ENCODE results near the gene CDCA3. TPM values are rescaled to one million over a fixed set of nuclear protein-coding genes. Genes with fewer than 3 reads are reported as not detected.

The CDCA3 gene
- total and polyA plus RNA-seq, 2 donors (not counting 1 experiment from before 2014, with no cell fraction given) = 1.6 to 2.3 TPM

- H3K4me1 ChIP-seq (ENCODE audit: control insufficient read depth in 2 of 2, insufficient read depth in 2 of 2, low read length in 2 of 2) = peaks cover 33 to 41% of the 10 kb centered on the region in 2 donors
- no peaks in the 10 kb centered on the region for H3K27me3 Mint-ChIP-seq
- peak within 1 kb of the TSS; percentile 70 to 77 for H3K27ac ChIP-seq (ENCODE audit: low read length in 2 of 2)
- peaks cover 46% of the 10 kb centered on the region for H4K20me1 ChIP-seq (ENCODE audit: control insufficient read depth, insufficient read depth, low read length, poor library complexity, severe bottlenecking)
- H3K36me3 ChIP-seq (replicated peaks in 1 of 2; ENCODE audit: control extremely low read depth in 1 of 2, control insufficient read depth in 1 of 2, extremely low read depth in 1 of 2, insufficient read depth in 2 of 2, low read length in 1 of 2) = peaks cover 0 to 38% of the 10 kb centered on the region in 2 experiments
- ATAC-seq (ENCODE audit: low read depth) (peak; percentile 83), DNase-seq (peak; percentile 83)
- no peaks in the 10 kb centered on the region for H3K9me3 Mint-ChIP-seq (ENCODE audit: insufficient read depth)
- peaks cover 17% of the 10 kb centered on the region for H3K79me2 ChIP-seq (ENCODE audit: control insufficient read depth, insufficient read depth, low read length)
- intact Hi-C loops (cut with micrococcal nuclease) = loop anchor here (1.0 to 2.0 kb wide), 5 partner anchors 15 to 114 kb away; partner anchors contain the start of genes C12orf57, EMG1, MLF2 and PHB2
- peak within 1 kb of the TSS; percentile 56 to 88 (median 68) for H3K4me3 ChIP-seq (ENCODE audit: control extremely low read depth in 1 of 5, extremely low read depth in 1 of 5, insufficient read depth in 1 of 5, low read depth in 2 of 5, low read length in 4 of 5)
- ChIA-PET POLR2A (interaction anchor here (0.6 to 5.5 kb wide), 10 partner anchors 14 to 1163 kb away, joined by 3 to 49 read pairs (median 5); partner anchors contain the start of genes CDCA3, PTPN6, USP5 and ZNF384), CTCF (interaction anchor here (0.6 to 11.8 kb wide), 15 partner anchors 15 to 306 kb away, joined by 3 to 136 read pairs (median 4); partner anchors contain the start of genes C12orf57, C1RL, CDCA3 and LPCAT3)
- no peak for TF ChIP-seq EZH2 (IDR thresholded peaks at IDR 0.05; ENCODE audit: borderline replicate concordance, insufficient read depth, low read depth, low read length, poor library complexity, severe bottlenecking)
- TF ChIP-seq CTCF (IDR thresholded peaks at IDR 0.05) = no peak
- WGBS (ENCODE audit: insufficient coverage) = under 1% methylated on average over 86 of the region's 86 CpGs
- peak within 1 kb of the TSS; percentile 97 for H3K4me2 ChIP-seq (replicated peaks; ENCODE audit: low read depth, low read length, poor library complexity, severe bottlenecking)
- H2AFZ ChIP-seq (ENCODE audit: insufficient read depth, low read depth, low read length, poor library complexity, severe bottlenecking) = peak within 1 kb of the TSS; percentile 92
- no peaks in the 10 kb centered on the region for H3K27me3 ChIP-seq (replicated peaks in 1 of 4; ENCODE audit: control extremely low read depth in 1 of 4, control insufficient read depth in 3 of 4, insufficient read depth in 4 of 4, low read length in 3 of 4)
- H3K4me3 Mint-ChIP-seq = peak within 1 kb of the TSS; percentile 96
- peaks cover 50% of the 10 kb centered on the region for H3K4me1 Mint-ChIP-seq
- peak within 1 kb of the TSS; percentile 89 for H3K9ac ChIP-seq (ENCODE audit: low read length)
- H3K9me3 ChIP-seq (ENCODE audit: control extremely low read depth in 1 of 3, control insufficient read depth in 2 of 3, insufficient read depth in 1 of 3, low read length in 2 of 3) = no peaks in the 10 kb centered on the region
- peak within 1 kb of the TSS; percentile 97 for H3K27ac Mint-ChIP-seq
Observed at GRCh38 chr12:6867413-6868210, 16.5 kb upstream of the CDCA3 start, which contains the start of gene TPI1. Gene TPI1 (plus strand): TSS chr12:6867531. CDS start chr12:6867567, 36 bp downstream.

Data from B cell (primary cell).